Epithelial cell of esophagus (primary cell): ENCODE data around the gene MRPS18C.

Experiments used
- DNase-seq: peaks from one replicate; pipeline ENCODE4 v3.0.0; 2010; ENCODE audit warnings: low read depth
- H3K4me3 ChIP-seq: 2 replicates; pipeline ENCODE4 v1.5.1; 2011; ENCODE audit warnings: mild to moderate bottlenecking, low read length, control low read depth
- TF ChIP-seq, protein P1 (sequence below): IDR thresholded peaks from 2 replicates; pipeline ENCODE4 v1.5.1; 2011; ENCODE audit warnings: low read depth, mild to moderate bottlenecking, low read length, control low read depth, inconsistent platforms; ENCODE audit not compliant: insufficient read depth; ENCODE audit errors: missing control alignments

Gene MRPS18C

DNA sequence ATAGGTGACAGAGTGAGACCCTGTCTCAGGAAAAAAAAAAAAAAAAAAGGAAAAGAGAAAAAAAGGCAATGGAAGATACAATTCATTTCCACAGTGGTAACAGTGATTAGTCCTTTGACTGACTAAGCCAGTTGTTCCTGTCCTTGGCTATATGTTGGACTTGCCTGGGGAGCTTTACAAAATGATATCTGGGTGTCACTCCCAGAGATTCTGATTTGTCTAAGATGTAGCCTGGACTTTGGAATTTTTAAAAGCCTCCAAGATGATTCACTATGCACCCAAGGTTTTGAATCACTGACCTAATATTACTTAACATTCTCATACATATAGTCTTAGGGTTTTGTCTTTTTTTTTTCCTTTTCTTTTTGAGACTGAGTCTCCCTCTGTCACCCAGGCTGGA lies 17.1 kb upstream of the MRPS18C start:
- no peak overlapping the region for H3K4me3 ChIP-seq
- TF ChIP-seq, protein P1, sequence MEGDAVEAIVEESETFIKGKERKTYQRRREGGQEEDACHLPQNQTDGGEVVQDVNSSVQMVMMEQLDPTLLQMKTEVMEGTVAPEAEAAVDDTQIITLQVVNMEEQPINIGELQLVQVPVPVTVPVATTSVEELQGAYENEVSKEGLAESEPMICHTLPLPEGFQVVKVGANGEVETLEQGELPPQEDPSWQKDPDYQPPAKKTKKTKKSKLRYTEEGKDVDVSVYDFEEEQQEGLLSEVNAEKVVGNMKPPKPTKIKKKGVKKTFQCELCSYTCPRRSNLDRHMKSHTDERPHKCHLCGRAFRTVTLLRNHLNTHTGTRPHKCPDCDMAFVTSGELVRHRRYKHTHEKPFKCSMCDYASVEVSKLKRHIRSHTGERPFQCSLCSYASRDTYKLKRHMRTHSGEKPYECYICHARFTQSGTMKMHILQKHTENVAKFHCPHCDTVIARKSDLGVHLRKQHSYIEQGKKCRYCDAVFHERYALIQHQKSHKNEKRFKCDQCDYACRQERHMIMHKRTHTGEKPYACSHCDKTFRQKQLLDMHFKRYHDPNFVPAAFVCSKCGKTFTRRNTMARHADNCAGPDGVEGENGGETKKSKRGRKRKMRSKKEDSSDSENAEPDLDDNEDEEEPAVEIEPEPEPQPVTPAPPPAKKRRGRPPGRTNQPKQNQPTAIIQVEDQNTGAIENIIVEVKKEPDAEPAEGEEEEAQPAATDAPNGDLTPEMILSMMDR, result no peak
- peak; percentile 52 for DNase-seq

DNA sequence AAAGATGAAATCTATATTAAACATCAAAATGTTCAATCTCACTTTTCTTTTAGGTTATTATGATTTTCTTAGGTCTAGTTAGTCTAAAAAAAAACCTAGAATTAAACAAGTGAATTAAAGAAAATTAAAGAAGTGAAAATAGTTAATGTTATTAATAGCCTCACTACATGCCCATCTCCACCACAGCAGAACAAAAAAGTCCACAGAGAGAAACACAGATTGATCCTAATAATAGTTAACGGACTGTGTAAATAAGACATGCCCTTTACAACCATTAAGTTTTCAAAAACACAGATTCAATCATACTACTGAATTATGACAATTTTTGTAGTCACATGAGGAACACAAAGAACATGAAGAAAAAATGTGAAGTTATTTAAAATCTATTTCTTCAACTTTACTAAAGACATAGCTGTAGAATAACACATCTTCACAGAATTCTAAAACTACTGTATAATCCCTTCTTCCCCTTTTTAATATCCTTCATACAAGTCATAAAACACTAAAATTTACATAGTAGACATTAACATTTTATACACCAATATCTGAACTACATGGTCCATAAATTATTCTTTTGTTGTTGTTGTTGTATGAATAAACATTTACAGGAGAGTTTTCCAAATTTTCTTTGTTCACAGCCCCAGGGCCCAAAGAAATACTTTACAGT lies 15.6 kb upstream of the MRPS18C start:
- TF ChIP-seq, protein P1, result no peak

DNA sequence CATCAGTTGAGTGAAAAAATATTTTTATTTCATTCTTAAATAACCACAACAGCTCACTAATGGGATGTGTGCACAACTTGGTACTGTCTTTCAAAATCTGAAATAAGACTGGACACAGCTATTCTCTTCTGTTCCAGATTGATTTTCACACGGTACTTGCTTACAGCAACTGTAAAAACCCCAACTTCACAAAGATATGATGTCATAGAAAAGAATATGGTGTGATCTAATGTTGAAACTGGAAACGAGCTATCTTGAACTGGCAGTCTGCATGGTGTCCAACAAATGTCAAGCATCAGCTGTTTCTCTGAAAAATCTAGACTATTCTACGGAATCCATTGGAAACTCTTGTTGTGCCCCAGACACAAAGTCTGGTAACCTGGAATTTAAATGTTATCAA lies 15.0 kb upstream of the MRPS18C start:
- TF ChIP-seq, protein P1, result no peak
- no peak overlapping the region for H3K4me3 ChIP-seq
- no peak for DNase-seq

More for the DNA sequence above, 15.6 kb upstream of the MRPS18C start:
- no peak overlapping the region for H3K4me3 ChIP-seq
- no peak for DNase-seq

DNA sequence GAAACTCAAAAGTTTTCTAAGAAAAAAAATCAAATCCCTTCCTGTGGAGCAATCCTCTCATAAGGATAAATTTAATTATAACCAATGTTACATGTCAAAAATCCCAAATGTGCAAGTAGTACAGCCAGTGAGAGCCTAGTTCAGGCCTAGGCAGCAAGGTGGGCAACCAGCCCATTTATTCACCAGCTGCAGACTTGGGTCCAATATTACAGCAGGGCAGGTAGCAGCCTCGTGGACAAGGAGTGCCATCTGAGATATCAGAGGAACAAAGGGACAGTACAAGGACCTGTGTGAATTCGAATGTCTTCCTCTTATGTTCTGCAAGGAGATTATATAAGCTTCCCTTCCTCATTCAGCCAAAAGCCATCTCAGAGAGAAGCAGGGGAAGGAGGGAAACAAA lies 6.8 kb upstream of the MRPS18C start:
- no peak for DNase-seq
- H3K4me3 ChIP-seq, result no peak overlapping the region
- TF ChIP-seq, protein P1, result no peak

DNA sequence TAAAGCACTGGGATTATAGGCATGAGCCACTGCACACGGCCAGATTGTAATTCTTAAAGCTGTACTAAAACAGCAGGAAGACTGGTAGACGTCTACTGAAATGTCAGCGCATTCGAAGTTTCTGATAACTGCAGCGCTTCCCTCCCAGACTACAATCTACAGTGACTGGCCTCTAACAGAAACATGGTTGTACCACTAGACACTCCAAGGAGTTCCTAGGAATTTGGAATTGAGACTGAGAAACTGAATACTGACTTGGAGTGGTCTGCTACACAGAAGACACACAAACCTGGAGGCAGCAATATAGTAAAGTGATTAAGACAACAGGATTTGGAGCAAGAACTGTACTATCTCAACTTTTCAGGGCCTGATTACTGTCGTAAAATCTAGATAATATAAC lies 1.2 kb upstream of the MRPS18C start:
- TF ChIP-seq, protein P1, result no peak
- H3K4me3 ChIP-seq, result peak overlapping the region; percentile 71
- DNase-seq, result peak; percentile 4

DNA sequence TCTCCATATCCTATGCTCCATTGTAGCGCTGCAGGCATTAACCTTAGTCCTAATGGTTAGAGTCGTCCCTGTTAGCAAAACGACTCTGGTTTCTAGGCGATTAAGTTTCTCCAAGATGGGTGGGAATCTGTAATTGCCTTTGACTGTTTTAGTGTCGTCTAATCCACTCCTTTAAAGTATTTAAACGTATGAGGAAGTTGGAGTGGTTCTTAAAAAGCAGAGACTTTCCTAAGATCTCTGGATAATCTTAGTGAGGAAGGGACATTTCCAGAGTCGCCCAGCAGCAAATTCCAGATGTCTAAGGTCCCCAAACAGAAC lies 285 bp downstream of the MRPS18C start:
- H3K4me3 ChIP-seq, result peak overlapping the region; percentile 71
- TF ChIP-seq, protein P1, result no peak
- no peak for DNase-seq

DNA sequence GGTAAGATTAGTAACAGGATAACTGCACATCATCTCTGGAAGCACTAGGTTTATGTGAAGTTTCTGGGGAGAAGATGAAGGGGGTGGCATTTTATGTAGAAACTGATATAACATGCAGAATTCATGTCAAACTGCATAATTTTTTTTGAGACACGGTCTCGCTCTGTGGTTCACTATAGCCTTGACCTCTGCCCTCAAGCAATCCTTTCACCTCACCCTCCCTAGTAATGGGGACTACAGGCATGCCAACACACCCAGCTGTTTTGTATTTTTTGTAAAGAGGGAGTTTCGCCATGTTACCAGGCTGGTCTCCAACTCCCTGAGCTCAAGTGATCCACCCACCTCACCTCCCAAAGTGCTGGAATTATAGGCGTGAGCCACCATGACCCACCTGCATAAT lies 17.6 kb downstream of the MRPS18C start:
- TF ChIP-seq, protein P1, result no peak
- no peak overlapping the region for H3K4me3 ChIP-seq
- no peak for DNase-seq
